ENCODE data around the gene MDM2.
"Not testable (repeated sequence)": the region's sequence is repeated elsewhere in the genome, so short reads cannot be mapped to it uniquely, and the experiment has no call there.

The MDM2 gene

GRCh38 chr12:68786929-68787328, 21.0 kb upstream of the MDM2 start:
- no peak for DNase-seq (ENCODE audit: low spot score)

- DNase-seq (ENCODE audit: low spot score): no peak
Observed at GRCh38 chr12:68788554-68789143, 19.3 kb upstream of the MDM2 start.

- no peak for DNase-seq (ENCODE audit: low spot score)
Observed at GRCh38 chr12:68789144-68789878, 18.7 kb upstream of the MDM2 start.

- DNase-seq (ENCODE audit: low spot score): no peak
Observed at GRCh38 chr12:68790081-68790951, 17.7 kb upstream of the MDM2 start.

- no peak for DNase-seq (ENCODE audit: low spot score)
Observed at GRCh38 chr12:68790952-68791234, 17.1 kb upstream of the MDM2 start.

GRCh38 chr12:68791897-68792481, 16.0 kb upstream of the MDM2 start:
- DNase-seq (ENCODE audit: low spot score): no peak

- peak; percentile 40 for DNase-seq (ENCODE audit: low spot score)
Observed at GRCh38 chr12:68792952-68793351, 15.0 kb upstream of the MDM2 start.

- no peak for DNase-seq (ENCODE audit: low spot score)
Observed at GRCh38 chr12:68793436-68793835, 14.5 kb upstream of the MDM2 start.

- no peak for DNase-seq (ENCODE audit: low spot score)
Observed at GRCh38 chr12:68793975-68794652, 13.9 kb upstream of the MDM2 start.

- DNase-seq (ENCODE audit: low spot score): no peak
Observed at GRCh38 chr12:68794653-68795251, 13.2 kb upstream of the MDM2 start.

- no peak for DNase-seq (ENCODE audit: low spot score)
Observed at GRCh38 chr12:68796399-68796798, 11.6 kb upstream of the MDM2 start.

GRCh38 chr12:68798882-68799234, 9.1 kb upstream of the MDM2 start:
- DNase-seq (ENCODE audit: low spot score): no peak

- DNase-seq (ENCODE audit: low spot score): no peak
Observed at GRCh38 chr12:68800294-68800693, 7.7 kb upstream of the MDM2 start.

GRCh38 chr12:68801124-68801523, 6.9 kb upstream of the MDM2 start:
- DNase-seq (ENCODE audit: low spot score): not testable (repeated sequence)

- not testable (repeated sequence) for DNase-seq (ENCODE audit: low spot score)
Observed at GRCh38 chr12:68802372-68802745, 5.6 kb upstream of the MDM2 start.

- peak; percentile 41 for DNase-seq (ENCODE audit: low spot score)
Observed at GRCh38 chr12:68802911-68803651, 4.9 kb upstream of the MDM2 start.

- no peak for DNase-seq (ENCODE audit: low spot score)
Observed at GRCh38 chr12:68803948-68804656, 3.9 kb upstream of the MDM2 start.

- DNase-seq (ENCODE audit: low spot score): no peak
Observed at GRCh38 chr12:68804657-68805591, 3.1 kb upstream of the MDM2 start.

GRCh38 chr12:68805592-68806120, 2.3 kb upstream of the MDM2 start:
- no peak for DNase-seq (ENCODE audit: low spot score)
